Activated CD4-positive, alpha-beta T cell treated with anti-CD3 and anti-CD28 coated beads, Interleukin-2, amount 50 U/mL, for 24 hours (primary cell): ENCODE results near the gene OPHN1.

ENCODE experiments used
- DNase-seq, 2 donors: peaks; one replicate each; pipeline ENCODE4 v3.0.0-alpha.2; 2020; ENCODE audit warnings: low read depth in 1 of 2, low spot score in 1 of 2

Gene OPHN1

GRCh38 chrX:68252664-68253063, 180.6 kb downstream of the OPHN1 start:
- no peak for DNase-seq

GRCh38 chrX:68249903-68250302, 183.4 kb downstream of the OPHN1 start:
- no peak for DNase-seq

GRCh38 chrX:68249401-68249831, 183.9 kb downstream of the OPHN1 start:
- no peak for DNase-seq

GRCh38 chrX:68238568-68238967, 194.7 kb downstream of the OPHN1 start:
- no peak for DNase-seq

GRCh38 chrX:68234171-68234910, 199.0 kb downstream of the OPHN1 start:
- no peak for DNase-seq

- no peak for DNase-seq
Measured at GRCh38 chrX:68232206-68232605, 201.1 kb downstream of the OPHN1 start.

- no peak for DNase-seq
Measured at GRCh38 chrX:68209008-68209407, 224.3 kb downstream of the OPHN1 start.

GRCh38 chrX:68204521-68205038, 228.7 kb downstream of the OPHN1 start:
- DNase-seq: no peak

- DNase-seq: no peak
Measured at GRCh38 chrX:68203646-68204045, 229.6 kb downstream of the OPHN1 start.

GRCh38 chrX:68203211-68203610, 230.1 kb downstream of the OPHN1 start:
- DNase-seq: no peak

- DNase-seq: no peak
Measured at GRCh38 chrX:68199062-68199848, 234.0 kb downstream of the OPHN1 start.

GRCh38 chrX:68196939-68197791, 236.1 kb downstream of the OPHN1 start:
- peak in 1 of 2 donors; percentile 11 for DNase-seq

GRCh38 chrX:68195561-68195960, 237.7 kb downstream of the OPHN1 start:
- no peak for DNase-seq

GRCh38 chrX:68193786-68194185, 239.5 kb downstream of the OPHN1 start:
- DNase-seq: no peak

- DNase-seq: no peak
Measured at GRCh38 chrX:68193234-68193633, 240.1 kb downstream of the OPHN1 start.

GRCh38 chrX:68190799-68191198, 242.5 kb downstream of the OPHN1 start:
- no peak for DNase-seq

- DNase-seq: no peak
Measured at GRCh38 chrX:68186552-68187262, 246.6 kb downstream of the OPHN1 start.

GRCh38 chrX:68185161-68185560, 248.1 kb downstream of the OPHN1 start:
- DNase-seq: no peak

- DNase-seq: peak in 1 of 2 donors; percentile 4
Measured at GRCh38 chrX:68183612-68184214, 249.6 kb downstream of the OPHN1 start.

- no peak for DNase-seq
Measured at GRCh38 chrX:68180579-68180978, 252.7 kb downstream of the OPHN1 start.
